Endodermal cell (in vitro differentiated cells): ENCODE data around the gene NID1. TPM values are rescaled to one million over a fixed set of nuclear protein-coding genes. Genes with fewer than 3 reads are reported as not detected.
A peak's percentile ranks its signal among the peaks of the same experiment; 100 is the strongest.

ENCODE experiments used
- DNase-seq: peaks from one replicate; pipeline ENCODE4 v3.0.0-alpha.2; 2017
- H3K27ac ChIP-seq: 2 replicates; pipeline ENCODE4 v1.5.1; 2013; ENCODE audit warnings: mild to moderate bottlenecking, low read depth, low read length, moderate library complexity
- H3K27me3 ChIP-seq: 2 replicates; pipeline ENCODE4 v1.6.1; 2013; ENCODE audit warnings: mild to moderate bottlenecking, low read length, moderate library complexity; ENCODE audit not compliant: insufficient read depth, control insufficient read depth, poor library complexity, severe bottlenecking
- H3K36me3 ChIP-seq: 2 replicates; pipeline ENCODE4 v1.7.0; 2013; ENCODE audit warnings: mild to moderate bottlenecking, low read length, moderate library complexity; ENCODE audit not compliant: control insufficient read depth, insufficient read depth
- H3K4me1 ChIP-seq: one replicate; pipeline ENCODE4 v1.7.0; 2013; ENCODE audit warnings: low read length; ENCODE audit not compliant: control insufficient read depth, insufficient read depth
- H3K4me3 ChIP-seq: 2 replicates; pipeline ENCODE4 v1.5.1; 2013; ENCODE audit warnings: mild to moderate bottlenecking, low read length, moderate library complexity
- H3K9ac ChIP-seq: 2 replicates; pipeline ENCODE4 v1.6.1; 2013; ENCODE audit warnings: mild to moderate bottlenecking, low read length, moderate library complexity; ENCODE audit not compliant: poor library complexity, severe bottlenecking; ENCODE audit errors: extremely low read depth
- H3K9me3 ChIP-seq: 2 replicates; pipeline ENCODE4 v1.6.1; 2013; ENCODE audit warnings: mild to moderate bottlenecking, low read length, moderate library complexity; ENCODE audit not compliant: control insufficient read depth
- H3K27ac Mint-ChIP-seq: 2 replicates; pipeline ENCODE4 v1.8.0; 2020; ENCODE audit warnings: mixed read lengths
- H3K27me3 Mint-ChIP-seq: 2 replicates; pipeline ENCODE4 v1.8.0; 2021; ENCODE audit warnings: mild to moderate bottlenecking, mixed read lengths; ENCODE audit not compliant: insufficient read depth
- H3K36me3 Mint-ChIP-seq: 2 replicates; pipeline ENCODE4 v1.8.0; 2020; ENCODE audit warnings: low read depth, mixed read lengths
- H3K4me1 Mint-ChIP-seq: 2 replicates; pipeline ENCODE4 v1.8.0; 2020; ENCODE audit warnings: mixed read lengths
- H3K4me3 Mint-ChIP-seq: 2 replicates; pipeline ENCODE4 v1.8.0; 2020; ENCODE audit warnings: mild to moderate bottlenecking, moderate library complexity, mixed read lengths
- H3K9me3 Mint-ChIP-seq: 2 replicates; pipeline ENCODE4 v1.8.0; 2020; ENCODE audit warnings: mild to moderate bottlenecking, mixed read lengths
- WGBS, 2 experiments: methylation state at CpG; one replicate each; pipeline versions ENCODE4 v1.1.5 to v1.1.7; 2013; ENCODE audit warnings: missing lambda C conversion rate in 2 of 2, mixed read lengths in 1 of 2; ENCODE audit not compliant: insufficient coverage in 1 of 2, insufficient read length in 1 of 2; 5-methylcytosine and 5-hydroxymethylcytosine counted together
- total RNA-seq, 2 donors: library from RNA; stranded (reverse); fragmentation: NEBNext Ultra II Directional in 1 of 2; extraction: Animal tissue kit (Norgen Biotek cat#: 25700) in 1 of 2; gene quantifications; 2 replicates in 1 of 2; 3 replicates in 1 of 2; pipeline ENCODE4 v1.2.1, GENCODE V29; 2021
- TF ChIP-seq, protein P1 (sequence below): fragments of 200-600 bp; sonication (generic); conservative IDR thresholded peaks from 2 replicates; pipeline ENCODE4 v1.5.0; 2021; ENCODE audit warnings: antibody characterized with exemption, mild to moderate bottlenecking

Gene NID1
- total RNA-seq, 2 donors from 2014 or later, result 12.7 to 18.3 TPM

DNA sequence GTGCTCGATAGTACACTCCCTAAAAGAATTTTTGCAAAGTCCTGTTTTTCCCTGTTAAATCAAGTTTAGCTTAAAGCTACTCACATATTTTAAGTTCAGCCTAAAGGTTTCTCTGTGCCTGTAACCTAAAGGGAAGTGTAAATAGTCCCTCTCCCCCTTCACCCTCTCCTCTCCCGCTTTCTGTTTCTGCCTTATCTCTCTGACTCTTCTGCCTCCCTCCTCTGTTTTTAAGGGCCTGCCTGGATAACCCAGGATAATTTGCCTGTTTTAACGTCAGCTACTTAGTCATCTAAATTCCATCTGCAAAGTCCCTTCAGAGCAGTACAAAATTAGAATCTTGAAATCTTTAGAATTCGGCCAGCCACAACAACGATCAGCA lies 92.6 kb downstream of the NID1 start:
- Histone ChIP-seq H3K27ac (no peak overlapping the region), H3K4me3 (peak overlapping the region; percentile 61)
- TF ChIP-seq, protein P1, sequence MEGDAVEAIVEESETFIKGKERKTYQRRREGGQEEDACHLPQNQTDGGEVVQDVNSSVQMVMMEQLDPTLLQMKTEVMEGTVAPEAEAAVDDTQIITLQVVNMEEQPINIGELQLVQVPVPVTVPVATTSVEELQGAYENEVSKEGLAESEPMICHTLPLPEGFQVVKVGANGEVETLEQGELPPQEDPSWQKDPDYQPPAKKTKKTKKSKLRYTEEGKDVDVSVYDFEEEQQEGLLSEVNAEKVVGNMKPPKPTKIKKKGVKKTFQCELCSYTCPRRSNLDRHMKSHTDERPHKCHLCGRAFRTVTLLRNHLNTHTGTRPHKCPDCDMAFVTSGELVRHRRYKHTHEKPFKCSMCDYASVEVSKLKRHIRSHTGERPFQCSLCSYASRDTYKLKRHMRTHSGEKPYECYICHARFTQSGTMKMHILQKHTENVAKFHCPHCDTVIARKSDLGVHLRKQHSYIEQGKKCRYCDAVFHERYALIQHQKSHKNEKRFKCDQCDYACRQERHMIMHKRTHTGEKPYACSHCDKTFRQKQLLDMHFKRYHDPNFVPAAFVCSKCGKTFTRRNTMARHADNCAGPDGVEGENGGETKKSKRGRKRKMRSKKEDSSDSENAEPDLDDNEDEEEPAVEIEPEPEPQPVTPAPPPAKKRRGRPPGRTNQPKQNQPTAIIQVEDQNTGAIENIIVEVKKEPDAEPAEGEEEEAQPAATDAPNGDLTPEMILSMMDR, result no peak

DNA sequence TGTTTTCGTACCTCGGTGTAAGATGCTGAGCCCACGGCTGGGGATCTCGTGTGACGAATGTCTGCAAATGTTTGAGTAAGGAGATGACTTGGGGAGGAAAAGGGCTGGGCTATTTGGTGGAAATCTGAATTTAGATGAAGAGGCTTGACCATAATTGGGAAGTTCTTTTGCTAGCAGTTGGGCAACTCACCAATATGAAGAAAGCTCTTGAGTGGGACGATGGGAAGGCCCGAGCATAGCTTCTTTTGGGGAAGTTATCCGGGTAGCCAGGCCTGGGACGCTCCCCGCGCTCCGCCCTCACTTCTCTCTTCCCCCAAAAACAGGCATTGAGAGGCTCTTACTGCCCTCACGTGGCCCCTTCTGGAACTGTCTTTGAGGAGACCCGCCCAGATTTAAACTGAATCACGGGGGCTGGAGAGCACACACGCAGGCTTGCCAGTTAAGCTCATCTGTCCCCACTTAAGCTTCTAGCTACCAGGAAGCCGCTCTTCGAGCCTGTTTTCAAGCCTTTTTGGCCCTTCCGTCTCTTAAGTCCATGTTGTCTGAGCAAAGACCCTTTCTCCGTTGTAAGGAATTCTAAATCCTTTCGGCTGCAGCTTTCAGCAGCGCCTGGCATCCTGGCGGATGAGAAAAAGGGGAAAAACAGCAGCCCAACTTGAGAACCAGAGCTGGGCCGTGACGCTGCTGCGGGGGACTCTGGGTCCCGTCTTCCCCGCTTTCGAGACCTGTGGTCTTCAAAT lies 93.1 kb downstream of the NID1 start:
- no peak overlapping the region for H3K27ac ChIP-seq
- H3K27ac Mint-ChIP-seq, result peak overlapping the region; percentile 99
- WGBS, 2 experiments, result 20 to 27% methylated on average over 19 to 29 of the region's 29 CpGs
- DNase-seq, result peak; percentile 98
- TF ChIP-seq, protein P1, result peak; percentile 91
- peaks cover 12% of the 10 kb centered on the region for H3K4me1 Mint-ChIP-seq
- peaks cover 2% of the 10 kb centered on the region for H3K9me3 ChIP-seq
- H3K9me3 Mint-ChIP-seq, result peaks cover 8% of the 10 kb centered on the region
- no peaks in the 10 kb centered on the region for H3K27me3 Mint-ChIP-seq
- H3K9ac ChIP-seq, result peak overlapping the region; percentile 30
- H3K27me3 ChIP-seq, result no peaks in the 10 kb centered on the region
- H3K36me3 ChIP-seq, result no peaks in the 10 kb centered on the region
- H3K4me1 ChIP-seq, result peaks cover 5% of the 10 kb centered on the region
- no peaks in the 10 kb centered on the region for H3K36me3 Mint-ChIP-seq
- H3K4me3 ChIP-seq, result peak overlapping the region; percentile 61
- peak overlapping the region; percentile 60 for H3K4me3 Mint-ChIP-seq

More for the DNA sequence above, 92.6 kb downstream of the NID1 start:
- DNase-seq, result no peak
- H3K27ac Mint-ChIP-seq, result peak overlapping the region; percentile 99
- Histone ChIP-seq H3K4me1 (peaks cover 5% of the 10 kb centered on the region), H3K9me3 (peaks cover 7% of the 10 kb centered on the region), H3K9ac (peak overlapping the region; percentile 30), H3K27me3 (no peaks in the 10 kb centered on the region), H3K36me3 (no peaks in the 10 kb centered on the region)
- H3K27me3 Mint-ChIP-seq, result no peaks in the 10 kb centered on the region
- WGBS, 2 experiments, result 49 to 66% methylated on average over 5 of the region's 5 CpGs
- H3K4me3 Mint-ChIP-seq, result peak overlapping the region; percentile 60
- no peaks in the 10 kb centered on the region for H3K36me3 Mint-ChIP-seq
- H3K9me3 Mint-ChIP-seq, result peaks cover 3% of the 10 kb centered on the region
- H3K4me1 Mint-ChIP-seq, result peaks cover 12% of the 10 kb centered on the region

- H3K27me3 ChIP-seq, result no peaks in the 10 kb centered on the region
- peaks cover 5% of the 10 kb centered on the region for H3K9me3 ChIP-seq
- no peak overlapping the region for H3K27ac ChIP-seq
- H3K36me3 ChIP-seq, result no peaks in the 10 kb centered on the region
- Mint-ChIP-seq H3K27me3 (peaks cover 2% of the 10 kb centered on the region), H3K36me3 (no peaks in the 10 kb centered on the region), H3K4me3 (no peak overlapping the region), H3K27ac (no peak overlapping the region), H3K9me3 (peaks cover 14% of the 10 kb centered on the region), H3K4me1 (peaks cover 12% of the 10 kb centered on the region)
- WGBS, 2 experiments, result 84 to 100% methylated on average over 3 of the region's 3 CpGs
- TF ChIP-seq, protein P1, result no peak
- no peak for DNase-seq
- H3K4me3 ChIP-seq, result no peak overlapping the region
- no peak overlapping the region for H3K9ac ChIP-seq
- peaks cover 5% of the 10 kb centered on the region for H3K4me1 ChIP-seq
Measured at GRCh38 chr1:235971020-235971419, 93.9 kb downstream of the NID1 start.
